H1 (cell line): ENCODE results near the gene CLEC18B. TPM values are rescaled to one million over a fixed set of nuclear protein-coding genes. Genes with fewer than 3 reads are reported as not detected.
"Not testable (repeated sequence)": the region's sequence is repeated elsewhere in the genome, so short reads cannot be mapped to it uniquely, and the experiment has no call there.

Source experiments
- CTCF ChIA-PET: fragments of 300-600 bp; sonication (Branson Sonifier 250); formaldehyde crosslinking; loops from one replicate; lab custom pipeline; 2021; ENCODE audit not compliant: partially characterized antibody; lab: Charles Lee
- POLR2A ChIA-PET: fragments of 300-600 bp; sonication (Branson Sonifier 250); formaldehyde crosslinking; loops from one replicate; lab custom pipeline; 2021; ENCODE audit warnings: inconsistent platforms; ENCODE audit not compliant: partially characterized antibody; lab: Charles Lee
- DNase-seq, 2 experiments: peaks; one replicate each; pipeline versions ENCODE4 v3.0.0 to v3.0.0-alpha.2; 2010 to 2022; ENCODE audit warnings: low spot score in 2 of 2, low read depth in 1 of 2, mixed read lengths in 1 of 2
- FAIRE-seq: peaks from 2 replicates; lab custom pipeline; 2011; peaks lifted over from hg19 to GRCh38; lab: Jason Lieb, UNC
- H2AFZ ChIP-seq: 2 replicates; pipeline ENCODE4 v1.8.1; 2012; ENCODE audit warnings: low read length, inconsistent platforms
- H2AK5ac ChIP-seq: 2 replicates; pipeline ENCODE4 v1.6.1; 2013; ENCODE audit warnings: low read depth, low read length
- H2BK120ac ChIP-seq: replicated peaks from 2 replicates; pipeline ENCODE3; 2013; ENCODE audit warnings: low read depth, low read length, inconsistent platforms
- H2BK12ac ChIP-seq: 2 replicates; pipeline ENCODE4 v1.6.1; 2013; ENCODE audit warnings: low read depth, low read length
- H2BK15ac ChIP-seq: 2 replicates; pipeline ENCODE4 v1.6.1; 2013; ENCODE audit warnings: low read length
- H2BK20ac ChIP-seq: 2 replicates; pipeline ENCODE4 v1.6.1; 2013; ENCODE audit warnings: low read length
- H2BK5ac ChIP-seq: 2 replicates; pipeline ENCODE4 v1.6.1; 2013; ENCODE audit warnings: low read depth, low read length
- H3K14ac ChIP-seq: 2 replicates; pipeline ENCODE4 v1.6.1; 2013; ENCODE audit warnings: inconsistent platforms; ENCODE audit not compliant: insufficient read length
- H3K18ac ChIP-seq: 2 replicates; pipeline ENCODE4 v1.6.1; 2013; ENCODE audit warnings: low read length; ENCODE audit errors: extremely low read depth
- H3K23ac ChIP-seq: 2 replicates; pipeline ENCODE4 v1.6.1; 2013; ENCODE audit warnings: inconsistent platforms; ENCODE audit not compliant: insufficient read length
- H3K23me2 ChIP-seq: 2 replicates; pipeline ENCODE4 v1.6.1; 2013; ENCODE audit warnings: low read depth, low read length
- H3K27ac ChIP-seq: 2 replicates; pipeline ENCODE4 v1.6.1; 2011; ENCODE audit warnings: low read depth, low read length, inconsistent platforms
- H3K27me3 ChIP-seq, 4 experiments: replicated peaks in 1 of 4; 1 replicate in 1 of 4; 2 replicates in 3 of 4; pipeline versions ENCODE4 v1.6.1 to v1.8.1; 2011 to 2013; ENCODE audit warnings: low read length in 3 of 4, mild to moderate bottlenecking in 3 of 4, inconsistent platforms in 2 of 4, mixed read lengths in 2 of 4, moderate library complexity in 1 of 4; ENCODE audit not compliant: control insufficient read depth in 3 of 4, insufficient read depth in 3 of 4; ENCODE audit errors: extremely low read depth in 1 of 4
- H3K36me3 ChIP-seq, 4 experiments: 2 replicates each; pipeline versions ENCODE4 v1.6.1 to v1.8.1; 2011 to 2013; ENCODE audit warnings: mild to moderate bottlenecking in 4 of 4, low read length in 3 of 4, moderate library complexity in 2 of 4, control low read depth in 1 of 4, inconsistent platforms in 1 of 4; ENCODE audit not compliant: insufficient read depth in 4 of 4, control insufficient read depth in 2 of 4
- H3K4ac ChIP-seq: replicated peaks from 2 replicates; pipeline ENCODE3; 2013; ENCODE audit warnings: low read length, low read depth, mixed read lengths, inconsistent platforms; ENCODE audit not compliant: insufficient read length
- H3K4me1 ChIP-seq, 4 experiments: replicated peaks in 1 of 4; 1 replicate in 1 of 4; 2 replicates in 3 of 4; pipeline versions ENCODE4 v1.6.1 to v1.8.1; 2011 to 2013; ENCODE audit warnings: low read length in 3 of 4, inconsistent platforms in 2 of 4, mixed read lengths in 1 of 4; ENCODE audit not compliant: insufficient read depth in 4 of 4, control insufficient read depth in 3 of 4
- H3K4me2 ChIP-seq, 2 experiments: 2 replicates each; pipeline versions ENCODE4 v1.6.1 to v1.8.1; 2011 to 2013; ENCODE audit warnings: low read depth in 2 of 2, low read length in 2 of 2, control low read depth in 1 of 2, inconsistent platforms in 1 of 2, mild to moderate bottlenecking in 1 of 2; ENCODE audit not compliant: insufficient read depth in 1 of 2
- H3K4me3 ChIP-seq, 4 experiments: fragments of 200-600, 300-600 bp in 1 of 4; sonication (generic), shearing (Covaris generic), sonication (Bioruptor Twin) in 1 of 4; 2 replicates each; pipeline versions ENCODE4 v1.5.1 to v1.8.1; 2011 to 2016; ENCODE audit warnings: low read length in 4 of 4, low read depth in 3 of 4, control low read depth in 2 of 4, inconsistent platforms in 2 of 4, mild to moderate bottlenecking in 2 of 4, mixed read lengths in 1 of 4, moderate library complexity in 1 of 4; ENCODE audit not compliant: insufficient read depth in 2 of 4; ENCODE audit errors: extremely low read depth in 1 of 4
- H3K56ac ChIP-seq: replicated peaks from 2 replicates; pipeline ENCODE3; 2013; ENCODE audit warnings: low read depth, mild to moderate bottlenecking, mixed read lengths, low read length, inconsistent platforms; ENCODE audit not compliant: insufficient read length
- H3K79me1 ChIP-seq: 2 replicates; pipeline ENCODE4 v1.6.1; 2013; ENCODE audit warnings: low read depth, low read length, control low read depth
- H3K79me2 ChIP-seq, 2 experiments: 2 replicates each; pipeline versions ENCODE4 v1.6.1 to v1.8.1; 2012 to 2013; ENCODE audit warnings: low read length in 2 of 2, mild to moderate bottlenecking in 2 of 2, inconsistent platforms in 1 of 2; ENCODE audit not compliant: insufficient read depth in 2 of 2, control insufficient read depth in 1 of 2
- H3K9ac ChIP-seq, 4 experiments: replicated peaks in 1 of 4; 1 replicate in 1 of 4; 2 replicates in 3 of 4; pipeline versions ENCODE4 v1.6.1 to v1.8.1; 2011 to 2013; ENCODE audit warnings: low read depth in 3 of 4, low read length in 3 of 4, control low read depth in 2 of 4, mild to moderate bottlenecking in 2 of 4, moderate library complexity in 2 of 4, inconsistent platforms in 1 of 4; ENCODE audit errors: extremely low read depth in 1 of 4
- H3K9me3 ChIP-seq, 2 experiments: 2 replicates each; pipeline versions ENCODE4 v1.6.1 to v1.8.1; 2012 to 2013; ENCODE audit warnings: mild to moderate bottlenecking in 2 of 2, moderate library complexity in 2 of 2, control low read depth in 1 of 2, inconsistent platforms in 1 of 2, low read depth in 1 of 2, low read length in 1 of 2, mixed read lengths in 1 of 2; ENCODE audit not compliant: insufficient read depth in 2 of 2
- H4K20me1 ChIP-seq, 2 experiments: replicated peaks in 1 of 2; 2 replicates each; pipeline versions ENCODE3 to v1.8.1; 2011 to 2013; ENCODE audit warnings: inconsistent platforms in 2 of 2, low read length in 2 of 2, mild to moderate bottlenecking in 1 of 2; ENCODE audit not compliant: insufficient read depth in 2 of 2, control insufficient read depth in 1 of 2
- H4K5ac ChIP-seq: 2 replicates; pipeline ENCODE4 v1.6.1; 2013; ENCODE audit warnings: low read length, low read depth, mixed read lengths, inconsistent platforms; ENCODE audit not compliant: insufficient read length
- H4K8ac ChIP-seq: 2 replicates; pipeline ENCODE4 v1.8.0; 2013; ENCODE audit warnings: mild to moderate bottlenecking, moderate library complexity, low read length, inconsistent platforms; ENCODE audit not compliant: insufficient read depth; ENCODE audit errors: extremely low read depth
- H4K91ac ChIP-seq: replicated peaks from 2 replicates; pipeline ENCODE3; 2013; ENCODE audit warnings: low read length, mixed read lengths, inconsistent platforms; ENCODE audit not compliant: insufficient read length
- WGBS, 2 experiments: shearing (Covaris generic) in 1 of 2; methylation state at CpG; one replicate each; pipeline versions ENCODE4 v1.1.6 to v1.1.7; 2013 to 2015; ENCODE audit warnings: low lambda C conversion rate in 2 of 2, mixed read lengths in 2 of 2, inconsistent platforms in 1 of 2, low coverage in 1 of 2, missing lambda C conversion rate in 1 of 2; ENCODE audit not compliant: insufficient replicate concordance in 2 of 2, insufficient coverage in 1 of 2, insufficient read length in 1 of 2; ENCODE audit errors: extremely low coverage in 1 of 2, missing lambda C conversion rate in 1 of 2; 5-methylcytosine and 5-hydroxymethylcytosine counted together
- polyA plus RNA-seq, 7 experiments: library from polyadenylated mRNA; depleted of rRNA in 3 of 7; stranded (reverse) in 5 of 7; unstranded in 2 of 7; fragments of >200 nt in 5 of 7; fragments of 200-250 nt in 2 of 7; gene quantifications; 1 replicate in 5 of 7; 2 replicates in 1 of 7; 4 replicates in 1 of 7; pipeline versions ENCODE4 v1.2.1 to v1.2.3, GENCODE V29; 2011 to 2013; ENCODE audit warnings: missing spikeins in 2 of 7, mixed read lengths in 2 of 7
- total RNA-seq: library from RNA; stranded (reverse); fragmentation: NEBNext Ultra II Directional; extraction: Animal tissue kit (Norgen Biotek cat#: 25700); gene quantifications from 2 replicates; pipeline ENCODE4 v1.2.1, GENCODE V29; 2021

Gene CLEC18B
- total and polyA plus RNA-seq, 2 of the 8 experiments (the other 6 are each of a cell fraction or from before 2014, with no cell fraction given): 0.11 TPM; not detected in 1

GRCh38 chr16:74398212-74398895 lies 22.9 kb downstream of the CLEC18B start:
- H3K4ac ChIP-seq, H3K56ac ChIP-seq, H3K27me3 ChIP-seq, H4K91ac ChIP-seq, H2BK120ac ChIP-seq, H3K23me2 ChIP-seq, DNase-seq, H3K4me2 ChIP-seq, H2BK15ac ChIP-seq, H4K8ac ChIP-seq, H3K79me1 ChIP-seq, CTCF ChIA-PET, H3K36me3 ChIP-seq, H4K5ac ChIP-seq, H3K79me2 ChIP-seq, H2AFZ ChIP-seq, H3K18ac ChIP-seq, H2BK12ac ChIP-seq, H3K14ac ChIP-seq, H3K4me1 ChIP-seq, H4K20me1 ChIP-seq, H3K9me3 ChIP-seq, H2BK20ac ChIP-seq, H3K23ac ChIP-seq, POLR2A ChIA-PET, H3K27ac ChIP-seq, H2BK5ac ChIP-seq, H3K4me3 ChIP-seq, FAIRE-seq, H2AK5ac ChIP-seq, H3K9ac ChIP-seq: not testable (repeated sequence)
- 86% methylated on average over 10 of the region's 15 CpGs; no CpG with 5 or more reads in 1 of the 2 experiments for WGBS, 2 experiments

GRCh38 chr16:74396521-74397017 lies 24.7 kb downstream of the CLEC18B start:
- FAIRE-seq, H2BK12ac ChIP-seq, H4K5ac ChIP-seq, H3K14ac ChIP-seq, H4K91ac ChIP-seq, H2AK5ac ChIP-seq, DNase-seq, H2AFZ ChIP-seq, H3K23ac ChIP-seq, H3K4me3 ChIP-seq, POLR2A ChIA-PET, H3K36me3 ChIP-seq, H3K4me2 ChIP-seq, H2BK120ac ChIP-seq, H3K9ac ChIP-seq, H3K9me3 ChIP-seq, H3K27ac ChIP-seq, H3K18ac ChIP-seq, H3K23me2 ChIP-seq, H3K4me1 ChIP-seq, H3K27me3 ChIP-seq, H3K4ac ChIP-seq, H4K8ac ChIP-seq, H2BK20ac ChIP-seq, H3K79me1 ChIP-seq, H3K79me2 ChIP-seq, H4K20me1 ChIP-seq, CTCF ChIA-PET, H3K56ac ChIP-seq, H2BK5ac ChIP-seq, H2BK15ac ChIP-seq: not testable (repeated sequence)
- 89% methylated on average over 7 of the region's 7 CpGs; no CpG with 5 or more reads in 1 of the 2 experiments for WGBS, 2 experiments
